Stimulated activated CD4-positive, alpha-beta T cell treated with anti-CD3 and anti-CD28 coated beads, Interleukin-12 subunit alpha, Interleukin-12 subunit beta, amount 100 ng/mL, for 4 hours (primary cell): ENCODE results near the gene TMEM53.

ENCODE experiments used
- DNase-seq: peaks from one replicate; pipeline ENCODE4 v3.0.0-alpha.2; 2020

Gene TMEM53

GRCh38 chr1:44624268-44624901, 49.9 kb downstream of the TMEM53 start:
- DNase-seq, result no peak

- no peak for DNase-seq
Measured at GRCh38 chr1:44621841-44622286, 52.4 kb downstream of the TMEM53 start.

- no peak for DNase-seq
Measured at GRCh38 chr1:44620072-44620471, 54.2 kb downstream of the TMEM53 start.

- no peak for DNase-seq
Measured at GRCh38 chr1:44619261-44619900, 54.9 kb downstream of the TMEM53 start.

- no peak for DNase-seq
Measured at GRCh38 chr1:44617703-44618029, 56.6 kb downstream of the TMEM53 start.

- no peak for DNase-seq
Measured at GRCh38 chr1:44616991-44617702, 57.1 kb downstream of the TMEM53 start.

GRCh38 chr1:44616284-44616990, 57.8 kb downstream of the TMEM53 start:
- no peak for DNase-seq

- DNase-seq, result no peak
Measured at GRCh38 chr1:44613941-44614340, 60.3 kb downstream of the TMEM53 start.

- no peak for DNase-seq
Measured at GRCh38 chr1:44611866-44612265, 62.4 kb downstream of the TMEM53 start.

GRCh38 chr1:44611419-44611818, 62.9 kb downstream of the TMEM53 start:
- DNase-seq, result no peak

GRCh38 chr1:44610527-44611148, 63.6 kb downstream of the TMEM53 start:
- DNase-seq, result no peak

- DNase-seq, result no peak
Measured at GRCh38 chr1:44609768-44610526, 64.3 kb downstream of the TMEM53 start.

- peak; percentile 10 for DNase-seq
Measured at GRCh38 chr1:44609412-44609767, 64.9 kb downstream of the TMEM53 start.

- DNase-seq, result no peak
Measured at GRCh38 chr1:44608141-44608540, 66.1 kb downstream of the TMEM53 start.

GRCh38 chr1:44606701-44607281, 67.5 kb downstream of the TMEM53 start:
- no peak for DNase-seq

- DNase-seq, result no peak
Measured at GRCh38 chr1:44605914-44606615, 68.2 kb downstream of the TMEM53 start.

GRCh38 chr1:44604157-44604955, 69.9 kb downstream of the TMEM53 start:
- DNase-seq, result no peak

- no peak for DNase-seq
Measured at GRCh38 chr1:44603718-44604117, 70.6 kb downstream of the TMEM53 start.
